GM19468 (cell line): ENCODE measurements around the gene THRB.
"Not testable (repeated sequence)": the region's sequence is repeated elsewhere in the genome, so short reads cannot be mapped to it uniquely, and the experiment has no call there.

ENCODE experiments used
- ATAC-seq: cut with Tn5 transposase; IDR thresholded peaks from one replicate; pipeline ENCODE4 v1.9.1; 2021; ENCODE audit warnings: mild to moderate bottlenecking, moderate library complexity, moderate number of reproducible peaks; ENCODE audit not compliant: unreplicated experiment; ENCODE audit errors: extremely low read depth

The THRB gene

GRCh38 chr3:24137958-24138875, 356.4 kb downstream of the THRB start:
- ATAC-seq: no peak

GRCh38 chr3:24137334-24137733, 357.3 kb downstream of the THRB start:
- no peak for ATAC-seq

- no peak for ATAC-seq
Measured at GRCh38 chr3:24136624-24137310, 357.9 kb downstream of the THRB start.

- ATAC-seq: no peak
Measured at GRCh38 chr3:24135280-24135679, 359.4 kb downstream of the THRB start.

- no peak for ATAC-seq
Measured at GRCh38 chr3:24133942-24134341, 360.7 kb downstream of the THRB start.

GRCh38 chr3:24133436-24133835, 361.2 kb downstream of the THRB start:
- ATAC-seq: no peak

GRCh38 chr3:24129549-24129948, 365.1 kb downstream of the THRB start:
- ATAC-seq: no peak

GRCh38 chr3:24128199-24129005, 366.2 kb downstream of the THRB start:
- no peak for ATAC-seq

GRCh38 chr3:24123596-24123995, 371.1 kb downstream of the THRB start:
- ATAC-seq: no peak

- ATAC-seq: no peak
Measured at GRCh38 chr3:24120434-24120833, 374.2 kb downstream of the THRB start.

- ATAC-seq: no peak
Measured at GRCh38 chr3:24119321-24119751, 375.3 kb downstream of the THRB start.

- ATAC-seq: no peak
Measured at GRCh38 chr3:24117508-24117907, 377.1 kb downstream of the THRB start.

- ATAC-seq: no peak
Measured at GRCh38 chr3:24111711-24112110, 382.9 kb downstream of the THRB start.

GRCh38 chr3:24110051-24110450, 384.6 kb downstream of the THRB start:
- ATAC-seq: no peak

- ATAC-seq: no peak
Measured at GRCh38 chr3:24101676-24102168, 392.9 kb downstream of the THRB start.

- no peak for ATAC-seq
Measured at GRCh38 chr3:24100696-24101402, 393.8 kb downstream of the THRB start.

GRCh38 chr3:24096695-24097290, 397.9 kb downstream of the THRB start:
- ATAC-seq: no peak

- ATAC-seq: no peak
Measured at GRCh38 chr3:24096271-24096670, 398.4 kb downstream of the THRB start.

GRCh38 chr3:24094818-24095217, 399.8 kb downstream of the THRB start:
- not testable (repeated sequence) for ATAC-seq
